HG02759 (cell line): Measurements from ENCODE around the gene UBXN11.
"Not testable (repeated sequence)": the region's sequence is repeated elsewhere in the genome, so short reads cannot be mapped to it uniquely, and the experiment has no call there.

Source experiments
- ATAC-seq: cut with Tn5 transposase; IDR thresholded peaks from one replicate; pipeline ENCODE4 v1.9.1; 2021; ENCODE audit warnings: mild to moderate bottlenecking, moderate library complexity; ENCODE audit not compliant: unreplicated experiment

The UBXN11 gene

DNA sequence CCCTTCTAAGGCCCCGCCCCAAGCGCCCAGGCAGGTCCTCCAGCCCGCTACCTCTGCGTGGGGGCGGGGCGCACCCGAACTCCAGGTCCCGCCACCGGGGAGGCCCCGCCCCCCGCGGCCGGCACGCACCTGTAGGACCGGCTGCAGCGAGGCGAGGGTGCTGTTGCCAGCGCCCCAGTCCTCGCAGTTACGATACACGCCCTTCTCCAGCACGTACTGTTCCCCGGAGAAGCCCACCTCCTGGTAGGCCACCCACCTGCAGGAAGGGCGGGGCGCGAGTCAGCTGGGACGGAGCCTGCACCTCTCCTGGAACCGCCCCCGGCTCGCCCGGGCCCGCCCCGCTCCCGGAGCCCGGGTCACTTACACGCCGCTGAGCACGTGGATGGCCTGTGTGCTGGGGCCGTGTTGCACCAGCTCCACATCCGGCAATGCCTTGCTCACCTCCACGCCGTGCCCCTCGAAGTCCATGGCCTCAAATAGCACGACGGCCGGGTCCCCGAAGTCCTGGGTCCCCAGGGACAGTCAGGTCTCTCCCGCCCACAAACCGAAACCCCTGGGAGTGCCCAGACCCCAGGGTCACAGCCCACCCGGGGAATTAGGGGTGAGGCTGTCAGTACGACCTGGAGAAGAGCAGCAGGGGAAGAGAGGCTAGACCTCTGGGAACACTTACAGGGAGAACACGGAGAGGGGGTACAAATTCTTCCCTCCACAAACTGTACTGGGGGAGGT is 30.2 kb upstream of the UBXN11 start:
- ATAC-seq = peak; percentile 62

DNA sequence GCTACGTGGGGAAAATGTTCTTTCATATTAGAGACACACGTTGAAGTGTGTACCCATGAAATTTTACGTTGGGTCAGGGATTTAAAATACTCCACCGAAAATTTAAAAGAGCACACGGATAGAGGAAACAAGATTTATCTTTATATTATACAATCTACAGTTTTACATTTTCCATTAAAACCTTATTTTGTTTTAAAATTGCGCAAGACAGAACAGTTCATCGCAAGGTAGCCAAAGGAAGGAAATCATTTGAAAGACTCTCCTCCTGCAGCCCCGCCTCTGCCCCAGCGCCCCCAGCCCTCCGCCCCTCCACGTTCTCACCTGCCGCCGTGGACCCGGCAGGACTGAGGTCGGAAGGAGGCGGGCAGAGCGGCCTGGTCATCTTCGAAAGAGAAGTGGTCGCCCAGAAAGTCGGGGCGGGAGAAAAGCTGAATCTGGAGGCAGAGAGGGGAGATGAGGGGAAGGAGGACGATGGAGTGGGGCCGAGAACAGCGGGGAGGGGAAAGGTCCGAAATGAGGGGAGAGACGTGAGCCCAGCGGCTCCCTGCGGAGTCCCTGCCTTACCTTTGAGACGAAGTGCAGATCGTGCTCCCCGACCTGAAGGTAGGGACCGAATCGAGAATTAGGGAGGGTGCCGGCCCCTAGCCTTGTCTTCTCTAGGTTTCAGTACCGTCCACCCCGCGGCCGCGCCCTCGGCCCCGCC is 29.5 kb upstream of the UBXN11 start:
- no peak for ATAC-seq

- ATAC-seq = not testable (repeated sequence)
Observed at GRCh38 chr1:26333312-26333711, 26.9 kb upstream of the UBXN11 start.

DNA sequence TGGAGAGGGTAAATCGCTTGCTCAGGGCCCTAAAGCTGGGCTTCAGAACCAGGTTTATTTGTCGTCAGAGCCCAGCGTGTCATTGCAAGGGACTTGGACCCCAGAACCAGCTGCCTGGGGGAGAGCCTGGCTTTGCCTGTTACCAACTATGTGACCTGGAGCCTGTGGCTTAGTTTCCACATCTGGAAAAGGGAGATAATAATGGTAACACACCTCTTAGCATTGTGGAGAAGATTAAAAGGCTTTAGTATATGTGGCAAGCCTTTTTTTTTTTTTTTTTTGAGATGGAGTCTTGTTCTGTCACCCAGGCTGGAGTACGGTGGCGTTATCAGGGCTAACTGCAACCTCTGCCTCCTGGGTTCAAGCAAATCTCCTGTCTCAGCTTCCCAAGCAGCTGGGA is 23.8 kb upstream of the UBXN11 start:
- no peak for ATAC-seq

DNA sequence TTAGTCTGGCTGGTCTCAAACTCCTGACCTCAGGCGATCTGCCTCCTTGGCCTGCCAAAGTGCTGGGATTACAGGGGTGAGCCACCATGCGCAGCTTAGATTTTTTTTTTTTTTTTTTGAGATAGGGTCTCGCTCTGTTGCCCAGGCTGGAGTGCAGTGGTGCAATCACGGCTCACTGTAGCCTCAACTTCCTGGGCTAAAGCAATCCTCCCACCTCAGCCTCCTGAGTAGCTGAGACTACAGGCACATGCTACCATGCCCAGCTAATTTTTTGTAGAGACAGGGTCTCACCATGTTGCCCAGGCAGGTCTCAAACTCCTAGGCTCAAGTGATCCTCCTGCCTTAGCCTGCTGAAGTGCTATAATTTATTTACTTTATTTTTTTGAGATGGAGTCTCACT is 22.9 kb upstream of the UBXN11 start:
- not testable (repeated sequence) for ATAC-seq

DNA sequence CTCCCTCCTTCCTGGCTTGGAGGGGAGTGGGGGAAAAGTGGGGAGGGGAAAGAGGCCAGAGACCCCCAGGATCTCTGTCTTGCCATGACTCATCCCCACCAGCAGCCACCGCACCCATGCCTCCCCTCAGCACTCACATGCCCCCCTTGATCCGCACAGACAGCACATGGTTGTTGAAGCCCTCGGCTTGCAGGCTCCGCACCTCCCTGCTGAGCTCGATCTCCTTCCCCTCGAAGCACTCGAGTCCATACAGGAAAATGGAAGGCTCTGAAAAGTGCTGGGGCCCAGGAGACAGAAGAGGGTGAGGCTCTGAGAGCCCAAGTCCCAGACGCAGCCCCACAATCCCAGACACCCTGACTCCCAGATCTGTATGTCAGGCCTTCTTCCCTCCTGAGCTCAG is 22.2 kb upstream of the UBXN11 start:
- ATAC-seq = no peak

- no peak for ATAC-seq
Observed at GRCh38 chr1:26327956-26328362, 21.5 kb upstream of the UBXN11 start.

GRCh38 chr1:26324550-26324949 is 18.1 kb upstream of the UBXN11 start:
- ATAC-seq = no peak

- no peak for ATAC-seq
Observed at GRCh38 chr1:26323382-26323781, 16.9 kb upstream of the UBXN11 start.

DNA sequence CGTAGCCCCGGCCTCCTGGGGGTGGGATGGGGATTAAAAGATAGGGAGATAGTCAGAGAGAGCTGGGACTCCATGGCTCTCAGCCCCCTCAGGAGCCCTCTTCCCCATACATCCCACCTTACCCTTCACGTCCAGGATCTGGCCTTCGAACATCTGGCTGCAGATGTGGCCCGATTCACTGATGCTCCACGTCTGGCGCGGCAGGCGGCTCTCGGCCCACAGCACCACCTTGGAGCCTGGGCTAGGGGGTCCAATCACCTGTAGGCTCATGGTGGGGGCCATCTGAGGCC is 15.6 kb upstream of the UBXN11 start:
- ATAC-seq = no peak

GRCh38 chr1:26321315-26322041 is 15.0 kb upstream of the UBXN11 start:
- ATAC-seq = peak; percentile 43

DNA sequence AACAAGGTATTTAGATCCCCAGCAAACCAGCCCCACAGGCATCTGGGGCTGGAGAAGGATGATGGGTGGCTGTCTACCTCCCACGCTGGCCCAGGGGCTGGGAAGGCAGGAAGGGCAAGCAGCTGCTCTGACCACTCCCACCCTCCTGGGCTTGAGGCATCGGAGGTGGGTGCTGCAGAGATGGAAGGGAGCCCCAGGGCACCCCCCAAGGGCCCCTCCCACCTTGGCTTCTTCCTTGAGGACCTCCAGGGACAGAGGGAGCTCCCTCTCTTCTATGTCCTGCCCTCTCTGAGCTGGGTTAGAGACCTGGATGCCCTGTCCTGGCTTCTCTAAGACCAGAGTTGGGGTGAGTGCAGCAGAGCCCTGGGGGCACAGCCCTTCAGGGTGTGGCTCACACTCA is 14.5 kb upstream of the UBXN11 start:
- no peak for ATAC-seq

DNA sequence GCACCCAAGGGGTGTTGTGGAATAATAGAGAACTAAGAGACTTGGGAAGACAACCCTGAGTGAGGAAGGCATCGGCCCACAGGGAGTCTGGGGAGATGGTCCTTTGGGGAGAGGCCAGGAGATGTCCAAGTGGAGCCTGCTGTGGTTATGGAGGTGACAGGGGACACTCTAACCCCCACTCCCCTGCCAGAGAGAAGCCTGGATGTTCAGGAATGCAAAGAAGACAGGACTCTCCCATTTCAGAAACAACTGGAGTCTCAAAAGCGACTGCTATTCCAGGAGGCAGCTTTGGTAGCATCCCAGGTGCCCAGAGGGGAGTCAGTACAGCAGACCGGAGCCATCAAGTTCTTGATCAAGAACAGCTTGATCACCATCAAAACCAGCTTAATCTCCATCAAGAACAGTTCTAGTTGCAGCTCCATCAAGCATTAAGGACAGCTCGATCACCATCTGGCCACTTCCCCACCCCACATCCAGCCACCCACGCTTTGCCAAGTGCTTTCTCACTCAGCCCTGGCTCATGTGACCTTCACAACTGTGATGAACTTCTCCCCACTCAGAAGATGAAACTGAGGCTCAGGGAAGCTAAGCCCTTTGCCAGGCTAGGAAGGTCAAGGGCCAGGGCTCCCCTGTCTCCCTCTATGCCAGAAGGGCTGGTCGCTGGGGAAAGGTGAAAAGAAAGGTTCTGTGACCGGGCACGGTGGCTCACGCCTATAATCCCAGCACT is 12.1 kb upstream of the UBXN11 start:
- no peak for ATAC-seq

DNA sequence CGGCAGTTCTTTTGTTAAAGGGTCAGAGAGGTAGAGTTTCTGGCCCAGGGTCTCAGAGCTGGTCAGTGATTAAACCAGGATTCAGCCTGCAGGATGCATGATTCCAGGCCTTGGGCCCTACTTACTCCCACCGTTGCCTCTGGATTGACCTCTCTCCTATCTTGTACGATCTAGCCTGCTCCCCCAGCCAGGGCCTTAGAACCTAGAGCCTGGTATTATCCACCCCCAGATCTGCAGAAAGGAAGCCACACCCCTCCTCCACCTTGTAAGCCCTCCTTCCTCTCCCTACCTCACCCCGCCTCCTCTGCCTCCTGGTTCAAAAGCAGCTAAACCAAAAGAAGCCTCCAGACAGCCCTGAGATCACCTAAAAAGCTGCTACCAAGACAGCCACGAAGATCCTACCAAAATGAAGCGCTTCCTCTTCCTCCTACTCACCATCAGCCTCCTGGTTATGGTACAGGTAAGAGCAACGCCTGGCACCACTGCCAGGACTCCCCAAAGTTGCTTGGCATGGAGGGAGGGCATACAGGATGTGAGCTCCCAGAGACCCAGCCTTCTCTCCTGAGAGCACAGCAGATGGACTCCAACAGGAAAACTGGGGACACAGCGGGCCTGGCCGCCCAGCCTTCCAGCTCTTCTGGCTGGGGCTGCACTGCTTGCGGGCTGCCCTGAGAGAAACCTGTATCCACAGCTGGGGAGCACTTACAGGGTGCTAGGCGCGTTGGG is 11.3 kb upstream of the UBXN11 start, which contains the start of gene CD52:
TSS of gene CD52 (plus strand) at position 347 of the 726 bp plus-strand sequence. CDS start at position 407, 60 bp downstream.
- no peak for ATAC-seq

DNA sequence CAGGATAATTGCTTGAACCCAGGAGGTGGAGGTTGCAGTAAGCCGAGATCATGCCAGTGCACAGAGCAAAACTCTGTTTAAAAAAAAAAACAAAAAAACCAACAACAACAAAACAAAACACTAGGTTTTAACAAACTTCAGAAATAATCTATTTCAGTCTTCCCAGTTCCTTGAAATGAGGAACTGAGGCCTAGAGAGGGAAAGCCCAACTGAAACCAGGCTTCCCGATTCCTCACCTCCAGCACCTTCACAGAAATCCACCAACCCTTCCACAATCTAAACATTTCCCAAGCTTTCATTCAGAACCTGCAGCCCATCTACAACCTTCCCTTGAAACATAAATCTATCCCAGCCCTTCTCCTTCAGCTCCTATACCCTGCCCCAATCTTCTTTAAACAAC is 10.7 kb upstream of the UBXN11 start:
- ATAC-seq = no peak

- ATAC-seq = no peak
Observed at GRCh38 chr1:26315874-26316850, 9.7 kb upstream of the UBXN11 start.

GRCh38 chr1:26314501-26314900 is 8.1 kb upstream of the UBXN11 start:
- ATAC-seq = no peak

DNA sequence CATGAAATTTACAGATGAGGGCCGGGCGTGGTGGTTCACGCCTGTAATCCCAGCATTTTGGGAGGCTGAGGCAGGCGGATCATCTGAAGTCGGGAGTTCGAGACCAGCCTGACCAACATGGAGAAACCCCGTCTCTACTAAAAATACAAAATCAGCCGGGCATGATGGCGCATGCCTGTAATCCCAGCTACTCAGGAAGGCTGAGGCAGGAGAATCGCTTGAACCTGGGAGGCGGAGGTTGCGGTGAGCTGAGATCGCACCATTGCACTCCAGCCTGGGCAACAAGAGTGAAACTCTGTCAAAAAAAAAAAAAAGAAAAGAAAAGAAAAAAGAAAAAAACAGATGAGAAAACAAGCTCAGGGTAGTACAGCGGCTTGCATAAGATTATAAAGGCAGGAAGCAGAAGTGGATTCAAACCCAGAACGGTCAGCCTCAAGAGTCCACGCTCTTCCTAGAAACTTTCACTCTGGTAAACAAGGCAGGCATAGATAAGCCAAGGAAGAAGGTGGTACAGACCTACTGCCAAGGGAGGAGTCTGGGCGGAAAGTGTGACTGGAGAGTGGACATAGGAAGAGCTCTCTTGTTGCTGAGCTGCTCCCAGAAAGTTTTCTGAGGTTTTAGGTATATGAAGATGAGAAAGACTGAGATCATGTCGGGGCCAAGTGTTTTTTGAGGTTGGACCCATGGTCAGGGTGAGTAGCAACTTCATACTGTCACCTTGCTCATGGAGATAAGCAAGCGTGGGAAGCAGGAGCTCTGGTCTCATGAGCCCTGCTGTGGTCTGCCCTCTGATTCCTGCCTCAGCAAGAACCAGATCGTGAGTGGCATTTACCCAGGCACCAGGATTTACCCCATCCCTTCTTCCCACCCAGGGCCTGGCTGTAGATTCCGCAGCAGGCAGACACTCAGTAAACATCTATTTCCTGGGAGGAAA is 1.8 kb upstream of the UBXN11 start:
- ATAC-seq = not testable (repeated sequence)
